Activated CD4-positive, alpha-beta T cell treated with anti-CD3 and anti-CD28 coated beads for 48 hours (primary cell): ENCODE measurements around the gene NPIPB9.
"Not testable (repeated sequence)": the region's sequence is repeated elsewhere in the genome, so short reads cannot be mapped to it uniquely, and the experiment has no call there.

ENCODE experiments used
- DNase-seq: peaks from one replicate; pipeline ENCODE4 v3.0.0-alpha.2; 2020

NPIPB9 gene

GRCh38 chr16:28751487-28751886, at the start of gene NPIPB9:
TSS of gene NPIPB9 (plus strand) at chr16:28751787.
- DNase-seq, result not testable (repeated sequence)

DNA sequence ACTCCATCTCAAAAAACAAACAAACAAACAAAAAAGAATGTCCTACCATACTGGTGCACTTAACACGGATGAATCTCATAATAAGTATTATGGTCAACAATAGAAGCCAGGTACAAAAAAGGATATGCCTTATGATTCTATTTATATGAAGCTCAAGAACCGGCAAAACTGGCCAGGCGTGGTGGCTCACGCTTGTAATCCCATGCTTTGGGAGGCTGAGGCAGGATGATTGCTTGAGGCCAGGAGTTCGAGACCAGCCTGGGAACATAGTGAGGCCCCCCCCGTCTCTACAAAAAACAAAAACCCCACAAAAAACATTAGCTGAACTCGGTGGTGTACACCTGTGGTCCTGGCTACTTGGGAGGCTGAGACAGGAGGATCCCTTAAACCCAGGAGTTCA, 47.3 kb upstream of the NPIPB9 start:
- not testable (repeated sequence) for DNase-seq

- not testable (repeated sequence) for DNase-seq
Observed at GRCh38 chr16:28711220-28712083, 40.1 kb upstream of the NPIPB9 start, which contains the start of gene EIF3C. TSS of gene EIF3C (plus strand) at chr16:28711464. CDS start at chr16:28711687, 223 bp downstream.

DNA sequence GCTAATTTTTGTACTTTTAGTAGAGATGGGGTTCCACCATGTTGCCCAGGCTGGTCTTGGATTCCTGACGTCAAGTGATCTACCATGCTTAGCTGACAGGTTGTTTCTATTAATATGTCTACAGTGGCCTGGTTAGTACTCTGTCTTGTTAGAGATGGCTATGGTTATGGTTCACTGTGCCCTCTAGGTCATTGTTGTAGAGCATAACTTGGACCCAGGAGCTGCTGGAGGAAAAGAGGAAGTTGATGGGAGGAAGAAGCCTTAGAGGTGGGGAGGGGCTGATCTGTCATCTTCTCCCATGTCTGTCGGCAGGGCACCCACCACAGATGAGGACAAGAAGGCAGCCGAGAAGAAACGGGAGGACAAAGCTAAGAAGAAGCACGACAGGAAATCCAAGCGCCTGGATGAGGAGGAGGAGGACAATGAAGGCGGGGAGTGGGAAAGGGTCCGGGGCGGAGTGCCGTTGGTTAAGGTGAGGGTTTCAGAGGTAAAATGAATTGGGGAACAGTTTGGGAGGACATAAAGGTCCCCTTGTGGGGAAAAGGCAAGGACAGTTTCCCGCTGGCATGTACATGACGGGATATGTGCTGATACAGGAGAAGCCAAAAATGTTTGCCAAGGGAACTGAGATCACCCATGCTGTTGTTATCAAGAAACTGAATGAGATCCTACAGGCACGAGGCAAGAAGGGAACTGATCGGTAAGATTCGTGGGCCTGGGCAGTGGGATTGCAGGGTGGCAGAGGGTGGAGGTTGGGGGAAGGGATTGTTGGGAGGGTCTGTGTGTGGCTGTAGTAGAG, 28.5 kb upstream of the NPIPB9 start:
- not testable (repeated sequence) for DNase-seq

DNA sequence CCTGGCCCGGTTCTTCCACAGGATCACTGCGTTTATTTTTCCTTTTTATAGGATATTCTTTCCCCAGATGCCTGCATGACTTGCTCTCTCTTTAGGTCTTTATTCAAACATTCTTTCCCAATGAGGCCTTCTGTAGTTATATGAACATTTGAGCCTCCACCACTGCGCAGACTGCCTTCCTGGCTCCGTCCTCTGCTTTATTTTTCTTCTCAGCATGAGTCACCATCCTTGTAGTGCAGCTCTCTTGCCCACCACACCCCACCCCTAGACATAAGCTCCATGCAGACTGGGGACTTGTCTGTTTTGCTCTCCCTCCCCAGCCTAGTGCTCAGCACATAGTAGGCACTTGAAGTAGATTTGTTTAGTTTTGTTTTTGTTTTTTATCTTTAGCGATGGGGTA, 20.3 kb upstream of the NPIPB9 start:
- DNase-seq, result not testable (repeated sequence)

- not testable (repeated sequence) for DNase-seq
Observed at GRCh38 chr16:28732455-28733124, 19.0 kb upstream of the NPIPB9 start.

DNA sequence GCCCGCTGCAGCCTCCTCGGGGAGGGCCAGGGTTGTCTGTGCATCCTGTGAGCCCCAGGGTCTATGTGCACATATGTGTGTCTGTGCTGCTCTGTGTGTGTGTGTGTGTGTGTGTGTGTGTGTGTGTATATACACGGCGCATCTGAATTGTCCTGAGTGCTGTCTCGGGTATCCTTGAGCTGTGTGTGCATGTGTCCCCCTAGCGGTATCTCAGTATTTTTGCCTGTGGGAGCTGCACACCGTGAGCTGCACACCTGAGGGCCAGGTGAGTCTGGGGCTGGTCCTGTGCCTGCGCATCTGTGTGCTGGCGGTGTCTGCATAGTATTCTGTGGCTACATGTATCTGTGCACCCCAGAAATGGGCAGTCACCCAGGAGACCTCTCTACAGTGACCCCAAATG, 11.8 kb upstream of the NPIPB9 start:
- DNase-seq, result not testable (repeated sequence)

DNA sequence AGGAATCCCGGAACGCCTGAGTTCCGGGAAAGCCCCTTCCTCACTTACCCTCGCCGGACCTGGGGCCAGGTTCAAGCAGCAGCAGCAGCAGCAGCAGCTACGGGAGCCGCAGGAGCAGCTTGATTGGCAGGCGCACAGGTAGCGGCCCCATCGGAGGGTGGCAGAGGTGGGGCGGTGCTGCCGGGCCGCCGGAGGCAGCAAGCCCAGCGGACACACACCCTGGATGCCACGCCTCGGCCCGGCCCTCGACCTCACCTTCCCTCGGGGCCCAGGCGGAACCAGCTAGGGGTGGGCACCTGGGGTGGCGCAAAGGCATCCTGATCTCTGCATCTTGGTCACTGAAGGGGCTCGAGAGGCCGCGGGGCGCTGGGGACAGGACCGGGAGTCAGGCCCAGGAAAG, 11.0 kb upstream of the NPIPB9 start:
- DNase-seq, result not testable (repeated sequence)

DNA sequence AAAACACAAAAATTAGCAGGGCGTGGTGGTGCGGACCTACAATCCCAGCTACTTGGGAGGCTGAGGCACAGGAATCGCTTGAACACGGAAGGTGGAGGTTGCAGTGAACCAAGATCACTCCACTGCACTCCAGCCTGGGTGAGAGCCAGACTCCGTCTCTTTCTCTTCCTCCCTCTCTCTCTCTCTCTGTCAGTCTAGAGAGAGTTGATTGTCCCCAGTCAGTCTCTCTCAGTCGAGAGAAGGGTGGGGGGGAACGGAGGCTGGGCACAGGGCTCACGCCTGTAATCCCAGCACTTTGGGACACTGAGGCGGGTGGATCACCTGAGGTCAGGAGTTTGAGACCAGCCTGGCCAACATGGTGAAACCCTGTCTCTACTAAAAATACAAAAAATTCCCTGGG, 10.3 kb upstream of the NPIPB9 start:
- not testable (repeated sequence) for DNase-seq

DNA sequence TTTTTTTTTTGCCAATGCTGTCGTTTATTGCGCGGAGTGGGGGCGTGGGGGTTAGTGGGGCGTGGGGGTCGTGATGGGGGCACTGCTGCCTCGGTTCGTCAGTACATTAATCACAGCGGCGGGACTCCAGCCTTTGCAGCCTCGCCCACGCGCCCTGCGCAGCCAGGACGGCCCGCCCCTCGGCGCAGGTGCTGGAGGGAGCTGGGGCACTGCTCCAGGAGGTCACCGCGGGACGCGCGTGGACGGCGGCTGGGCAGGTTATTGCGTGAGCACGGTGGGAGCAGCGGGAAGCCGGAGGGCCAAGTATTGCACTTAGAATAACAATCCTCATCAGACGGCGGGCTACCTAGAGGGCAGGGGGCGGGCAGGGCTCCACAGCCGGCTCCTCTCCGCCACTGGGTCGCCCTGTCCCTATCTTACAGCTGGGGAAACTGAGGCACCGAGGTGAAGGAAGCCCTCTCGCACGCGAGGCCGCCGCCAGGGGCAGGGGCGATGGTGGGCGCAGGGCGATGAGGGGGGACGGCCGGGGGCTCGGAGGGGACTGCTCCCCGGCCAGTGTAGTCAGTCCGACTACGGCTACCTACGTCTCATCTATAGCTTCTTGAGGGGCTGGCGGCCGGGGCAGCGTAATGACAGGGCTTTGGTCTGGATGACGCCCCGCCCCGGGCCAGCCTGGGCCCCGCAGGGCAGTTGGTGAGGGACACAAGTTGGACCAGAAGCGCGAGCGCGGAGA, 4.8 kb upstream of the NPIPB9 start:
- not testable (repeated sequence) for DNase-seq

DNA sequence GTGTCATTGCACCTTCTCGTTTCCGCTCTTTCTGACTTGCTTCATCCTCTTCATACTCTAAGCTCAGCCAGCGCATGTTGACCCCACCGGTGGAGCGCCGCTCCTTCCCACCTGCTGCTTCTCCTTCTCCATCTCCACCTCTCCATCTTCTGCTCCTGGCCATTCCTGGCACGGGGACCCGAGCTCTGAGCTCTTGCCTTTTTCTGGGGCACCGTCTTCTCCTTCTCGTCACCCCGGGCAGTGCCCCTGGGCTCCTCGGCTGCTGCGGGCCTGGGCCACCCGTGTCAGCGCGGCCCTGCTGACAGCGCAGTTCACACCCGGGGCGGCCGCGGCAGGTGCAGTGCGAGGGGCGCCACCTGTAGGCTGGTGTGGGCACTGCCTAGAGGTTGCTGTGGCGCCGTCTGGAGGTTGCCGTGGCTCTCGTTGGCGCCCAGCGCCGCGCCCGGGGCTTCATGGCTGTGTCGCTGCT, 1.6 kb upstream of the NPIPB9 start:
- DNase-seq, result peak; percentile 51

DNA sequence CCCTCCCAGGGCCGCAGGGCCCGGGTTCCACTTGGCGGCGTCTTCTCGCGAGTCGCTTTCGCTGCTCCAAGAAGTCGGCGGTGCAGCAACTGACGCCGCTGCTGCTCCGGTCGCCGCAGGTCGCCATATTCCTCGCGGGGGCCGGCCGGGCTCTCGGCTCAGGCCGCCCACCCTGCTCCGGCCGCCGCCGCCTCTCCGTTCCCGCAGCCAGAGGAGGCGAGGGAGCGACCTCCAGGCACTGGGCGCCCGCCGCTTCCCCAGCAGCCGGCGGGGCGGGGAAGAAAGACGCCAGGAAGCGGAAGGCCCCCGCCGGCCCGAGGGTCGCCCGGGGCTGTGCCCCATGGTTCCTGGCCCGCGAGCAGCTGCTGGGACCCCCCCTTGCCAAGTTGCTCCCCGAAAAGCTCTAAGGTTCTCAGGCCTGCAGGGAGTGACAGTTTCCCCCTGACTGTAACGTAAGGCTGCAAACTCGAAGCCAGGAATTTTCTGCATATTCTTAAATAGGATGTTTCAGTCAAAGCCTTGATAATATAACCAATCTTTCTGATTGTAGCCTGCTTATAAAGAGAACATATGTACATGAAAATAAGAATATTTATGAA, 1.0 kb upstream of the NPIPB9 start:
- DNase-seq, result not testable (repeated sequence)

GRCh38 chr16:28781697-28782096, 30.1 kb downstream of the NPIPB9 start:
- not testable (repeated sequence) for DNase-seq

DNA sequence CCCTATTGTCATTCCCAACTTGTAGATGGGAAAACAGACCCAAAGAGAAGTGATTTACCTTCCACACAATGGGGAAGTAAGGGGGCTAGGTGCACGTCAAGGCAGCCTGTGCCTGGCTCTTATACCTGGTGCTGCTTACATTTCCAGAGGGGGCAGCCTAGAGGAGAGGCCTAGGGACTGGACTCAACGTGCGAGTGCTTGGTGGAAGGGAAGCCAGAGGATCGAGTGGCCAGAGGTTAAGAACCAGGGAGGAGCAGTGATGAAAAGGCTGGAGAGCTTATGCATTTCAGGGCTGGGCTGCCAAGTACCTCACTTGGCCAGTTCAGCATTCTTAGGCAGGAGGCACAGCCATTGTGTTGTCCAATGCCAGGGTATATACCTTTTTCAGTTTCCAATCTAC, 30.8 kb downstream of the NPIPB9 start:
- not testable (repeated sequence) for DNase-seq

- peak; percentile 70 for DNase-seq
Observed at GRCh38 chr16:28802235-28803019, 50.8 kb downstream of the NPIPB9 start.

DNA sequence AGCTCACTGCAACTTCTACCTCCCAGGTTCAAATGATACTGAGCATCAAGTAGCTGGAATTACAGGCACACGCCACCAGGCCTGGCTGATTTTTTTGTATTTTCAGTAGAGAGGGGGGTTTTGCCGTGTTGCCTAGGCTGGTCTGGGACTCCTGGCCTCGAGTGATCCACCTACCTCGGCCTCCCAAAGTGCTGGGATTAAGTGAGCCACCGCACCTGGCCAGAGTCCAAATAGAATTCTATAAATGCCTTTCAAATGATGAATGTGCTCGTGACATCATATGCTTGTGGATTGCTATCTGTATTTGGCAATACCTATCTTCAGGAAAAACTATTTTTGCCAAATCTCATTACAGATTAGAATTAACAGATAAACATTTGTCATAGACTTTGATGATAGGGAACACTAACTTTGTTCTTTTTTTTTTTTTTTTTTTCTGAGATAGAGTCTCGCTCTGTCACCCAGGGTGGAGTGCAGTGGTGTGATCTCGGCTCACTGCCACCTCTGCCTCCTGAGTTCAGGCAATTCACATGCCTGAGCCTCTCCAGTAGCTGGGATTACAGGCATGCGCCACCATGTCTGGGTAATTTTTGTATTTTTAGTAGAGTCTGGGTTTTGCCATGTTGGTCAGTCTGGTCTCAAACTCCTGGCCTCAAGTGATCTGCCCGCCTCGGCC, 56.0 kb downstream of the NPIPB9 start:
- DNase-seq, result not testable (repeated sequence)

GRCh38 chr16:28820016-28820415, 68.4 kb downstream of the NPIPB9 start:
- no peak for DNase-seq

- not testable (repeated sequence) for DNase-seq
Observed at GRCh38 chr16:28820546-28820945, 69.0 kb downstream of the NPIPB9 start.

DNA sequence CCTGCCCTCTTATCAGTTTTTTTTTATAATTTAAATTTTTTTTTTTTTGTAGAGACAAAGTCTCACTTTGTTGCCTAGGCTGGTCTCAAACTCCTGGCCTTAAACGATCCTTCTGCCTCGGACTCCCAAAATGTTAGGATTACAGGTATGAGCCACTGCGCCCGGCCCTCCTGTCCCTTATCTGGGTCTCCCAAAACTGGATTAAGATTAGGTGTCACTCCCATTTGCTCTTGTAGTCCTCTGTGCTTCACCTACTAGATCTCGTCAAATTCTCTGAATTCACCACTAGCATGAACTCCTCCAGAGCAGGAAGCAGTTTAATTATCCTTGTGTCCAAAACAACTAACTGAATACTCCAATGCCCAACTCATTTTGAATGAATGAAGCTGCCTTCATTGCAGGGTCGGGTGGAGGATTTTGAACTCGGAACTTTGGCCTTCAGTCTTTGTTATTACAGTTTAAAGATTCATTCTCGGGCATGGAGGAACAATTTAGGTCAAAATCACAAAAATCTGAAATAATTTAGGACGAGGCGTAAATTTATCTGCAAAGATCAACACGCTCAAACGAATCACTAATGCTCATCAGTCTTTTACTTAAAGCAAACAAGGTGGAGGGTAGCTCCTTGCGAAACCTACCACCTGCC, 70.4 kb downstream of the NPIPB9 start:
- DNase-seq, result no peak
